Erythroblast (primary cell): Measurements from ENCODE around the gene DOHH.

Experiments
- GATA1 ChIP-seq: IDR thresholded peaks from 2 replicates; pipeline ENCODE4 v1.6.1; 2011; ENCODE audit warnings: low read depth, mild to moderate bottlenecking, control low read depth, low read length, moderate library complexity
- POLR2A ChIP-seq: IDR thresholded peaks from 2 replicates; pipeline ENCODE4 v1.6.1; 2011; ENCODE audit warnings: mild to moderate bottlenecking, low read length

- peak; percentile 85 for TF ChIP-seq POLR2A
- TF ChIP-seq GATA1, result no peak
Observed at GRCh38 chr19:3500429-3501101, at the start of gene DOHH.
